ENCODE data around the gene CSNK1G3.
"Not testable (repeated sequence)": the region's sequence is repeated elsewhere in the genome, so short reads cannot be mapped to it uniquely, and the experiment has no call there.

The CSNK1G3 gene

DNA sequence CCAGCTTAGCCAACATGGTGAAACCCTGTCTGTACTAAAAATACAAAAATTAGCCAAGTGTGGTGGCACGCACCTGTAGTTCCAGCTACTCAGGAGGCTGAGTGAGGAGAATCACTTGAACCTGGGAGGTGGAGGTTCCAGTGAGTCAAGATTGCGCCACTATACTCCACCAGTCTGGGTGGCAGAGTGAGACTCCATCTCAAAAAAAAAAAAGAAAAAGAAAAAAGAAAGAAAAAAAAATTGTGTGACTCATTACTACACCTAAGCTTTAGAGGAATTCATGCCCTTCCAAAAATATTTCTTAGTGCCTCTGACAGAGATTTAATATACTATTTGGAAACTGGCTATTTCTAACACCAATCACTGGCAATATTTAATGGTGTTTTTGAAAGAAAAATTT, 16.8 kb upstream of the CSNK1G3 start:
- H3K4me2 ChIP-seq (ENCODE audit: insufficient read depth, low read length, poor library complexity, severe bottlenecking); H2AK5ac ChIP-seq (ENCODE audit: low read depth, low read length); H3K27me3 ChIP-seq (ENCODE audit: control insufficient read depth in 3 of 3, insufficient read depth in 3 of 3, low read depth in 1 of 3, low read length in 3 of 3); H2BK15ac ChIP-seq (ENCODE audit: low read length); H3K9me3 ChIP-seq (replicated peaks in 1 of 2; ENCODE audit: control insufficient read depth in 2 of 2, insufficient read depth in 1 of 2, low read depth in 1 of 2, low read length in 2 of 2); H3K14ac ChIP-seq (ENCODE audit: low read length); H3K4me3 ChIP-seq (ENCODE audit: low read length in 2 of 2); H3K36me3 ChIP-seq (replicated peaks in 1 of 2; ENCODE audit: control insufficient read depth in 2 of 2, insufficient read depth in 2 of 2, low read length in 2 of 2); H3K79me1 ChIP-seq (ENCODE audit: low read depth, low read length); H3K23ac ChIP-seq (ENCODE audit: low read depth, low read length, poor library complexity); H2BK5ac ChIP-seq (ENCODE audit: low read length); H3K18ac ChIP-seq (ENCODE audit: low read length); H3K9ac ChIP-seq (ENCODE audit: low read depth, low read length, poor library complexity); H4K8ac ChIP-seq (ENCODE audit: low read depth, low read length); DNase-seq (ENCODE audit: low spot score); H3K4ac ChIP-seq (ENCODE audit: low read length); H3K27ac ChIP-seq (replicated peaks; ENCODE audit: low read length); H2AFZ ChIP-seq (ENCODE audit: low read length); H4K91ac ChIP-seq (ENCODE audit: low read depth, low read length, poor library complexity); H3K4me1 ChIP-seq (ENCODE audit: control insufficient read depth in 2 of 2, insufficient read depth in 1 of 2, low read depth in 1 of 2, low read length in 2 of 2); H2BK120ac ChIP-seq (ENCODE audit: low read depth, low read length); H2BK12ac ChIP-seq (ENCODE audit: low read length): not testable (repeated sequence)
- WGBS, 2 donors (ENCODE audit: extremely low coverage in 2 of 2, insufficient read length in 2 of 2, insufficient replicate concordance in 1 of 2), result no CpG with 5 or more reads among the region's 2 CpGs

GRCh38 chr5:123496892-123497291, 15.1 kb upstream of the CSNK1G3 start:
- Histone ChIP-seq H2AK5ac (ENCODE audit: low read depth, low read length) (no peak overlapping the region), H2BK15ac (ENCODE audit: low read length) (no peak overlapping the region), H3K27ac (replicated peaks; ENCODE audit: low read length) (no peak overlapping the region), H3K4ac (ENCODE audit: low read length) (no peak overlapping the region), H3K9me3 (replicated peaks in 1 of 2; ENCODE audit: control insufficient read depth in 2 of 2, insufficient read depth in 1 of 2, low read depth in 1 of 2, low read length in 2 of 2) (no peaks in the 10 kb centered on the region), H2AFZ (ENCODE audit: low read length) (no peak overlapping the region), H2BK12ac (ENCODE audit: low read length) (no peak overlapping the region), H3K23ac (ENCODE audit: low read depth, low read length, poor library complexity) (no peak overlapping the region), H2BK120ac (ENCODE audit: low read depth, low read length) (no peak overlapping the region), H3K9ac (ENCODE audit: low read depth, low read length, poor library complexity) (no peak overlapping the region), H2BK5ac (ENCODE audit: low read length) (no peak overlapping the region), H4K91ac (ENCODE audit: low read depth, low read length, poor library complexity) (no peak overlapping the region), H3K36me3 (replicated peaks in 1 of 2; ENCODE audit: control insufficient read depth in 2 of 2, insufficient read depth in 2 of 2, low read length in 2 of 2) (no peaks in the 10 kb centered on the region), H3K79me1 (ENCODE audit: low read depth, low read length) (no peaks in the 10 kb centered on the region), H3K4me3 (ENCODE audit: low read length in 2 of 2) (no peak overlapping the region), H3K14ac (ENCODE audit: low read length) (no peak overlapping the region), H3K18ac (ENCODE audit: low read length) (no peak overlapping the region), H4K8ac (ENCODE audit: low read depth, low read length) (no peak overlapping the region), H3K4me1 (ENCODE audit: control insufficient read depth in 2 of 2, insufficient read depth in 1 of 2, low read depth in 1 of 2, low read length in 2 of 2) (no peaks in the 10 kb centered on the region), H3K27me3 (ENCODE audit: control insufficient read depth in 3 of 3, insufficient read depth in 3 of 3, low read depth in 1 of 3, low read length in 3 of 3) (no peaks in the 10 kb centered on the region), H3K4me2 (ENCODE audit: insufficient read depth, low read length, poor library complexity, severe bottlenecking) (no peak overlapping the region)
- no peak for DNase-seq (ENCODE audit: low spot score)
- no CpG with 5 or more reads among the region's 3 CpGs for WGBS, 2 donors (ENCODE audit: extremely low coverage in 2 of 2, insufficient read length in 2 of 2, insufficient replicate concordance in 1 of 2)

DNA sequence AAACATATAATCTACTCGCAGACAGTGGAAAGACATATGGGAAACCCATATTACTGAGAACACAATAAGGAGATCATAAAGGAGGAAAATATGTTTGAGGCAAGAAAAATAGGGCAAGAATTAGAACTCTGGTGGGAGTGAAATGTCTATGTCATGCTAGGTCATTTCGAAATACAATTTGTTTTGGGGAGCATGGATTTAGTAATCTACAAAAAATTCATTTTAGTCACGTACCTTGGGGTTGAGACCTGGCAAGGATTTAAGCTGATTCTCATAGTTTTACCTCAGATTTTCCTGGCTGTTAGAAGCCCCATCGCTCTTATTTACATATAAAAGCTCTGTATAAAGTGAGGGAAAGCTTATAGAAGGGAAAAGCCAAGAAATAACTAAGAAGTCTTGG, 11.5 kb upstream of the CSNK1G3 start:
- no peak overlapping the region for H2AFZ ChIP-seq (ENCODE audit: low read length)
- H3K27me3 ChIP-seq (ENCODE audit: control insufficient read depth in 3 of 3, insufficient read depth in 3 of 3, low read depth in 1 of 3, low read length in 3 of 3), result no peaks in the 10 kb centered on the region
- no CpG with 5 or more reads among the region's 4 CpGs for WGBS, 2 donors (ENCODE audit: extremely low coverage in 2 of 2, insufficient read length in 2 of 2, insufficient replicate concordance in 1 of 2)
- H3K14ac ChIP-seq (ENCODE audit: low read length), result no peak overlapping the region
- no peak overlapping the region for H3K4ac ChIP-seq (ENCODE audit: low read length)
- no peak overlapping the region for H3K18ac ChIP-seq (ENCODE audit: low read length)
- no peak overlapping the region for H3K4me3 ChIP-seq (ENCODE audit: low read length in 2 of 2)
- H3K23ac ChIP-seq (ENCODE audit: low read depth, low read length, poor library complexity), result no peak overlapping the region
- no peaks in the 10 kb centered on the region for H3K36me3 ChIP-seq (replicated peaks in 1 of 2; ENCODE audit: control insufficient read depth in 2 of 2, insufficient read depth in 2 of 2, low read length in 2 of 2)
- H4K91ac ChIP-seq (ENCODE audit: low read depth, low read length, poor library complexity), result no peak overlapping the region
- H2BK5ac ChIP-seq (ENCODE audit: low read length), result no peak overlapping the region
- no peak for DNase-seq (ENCODE audit: low spot score)
- no peaks in the 10 kb centered on the region for H3K4me1 ChIP-seq (ENCODE audit: control insufficient read depth in 2 of 2, insufficient read depth in 1 of 2, low read depth in 1 of 2, low read length in 2 of 2)
- no peaks in the 10 kb centered on the region for H3K79me1 ChIP-seq (ENCODE audit: low read depth, low read length)
- no peaks in the 10 kb centered on the region for H3K9me3 ChIP-seq (replicated peaks in 1 of 2; ENCODE audit: control insufficient read depth in 2 of 2, insufficient read depth in 1 of 2, low read depth in 1 of 2, low read length in 2 of 2)
- H3K4me2 ChIP-seq (ENCODE audit: insufficient read depth, low read length, poor library complexity, severe bottlenecking), result no peak overlapping the region
- H3K9ac ChIP-seq (ENCODE audit: low read depth, low read length, poor library complexity), result no peak overlapping the region
- H2AK5ac ChIP-seq (ENCODE audit: low read depth, low read length), result no peak overlapping the region
- H2BK12ac ChIP-seq (ENCODE audit: low read length), result no peak overlapping the region
- H4K8ac ChIP-seq (ENCODE audit: low read depth, low read length), result no peak overlapping the region
- H2BK15ac ChIP-seq (ENCODE audit: low read length), result no peak overlapping the region
- H2BK120ac ChIP-seq (ENCODE audit: low read depth, low read length), result no peak overlapping the region
- H3K27ac ChIP-seq (replicated peaks; ENCODE audit: low read length), result no peak overlapping the region

DNA sequence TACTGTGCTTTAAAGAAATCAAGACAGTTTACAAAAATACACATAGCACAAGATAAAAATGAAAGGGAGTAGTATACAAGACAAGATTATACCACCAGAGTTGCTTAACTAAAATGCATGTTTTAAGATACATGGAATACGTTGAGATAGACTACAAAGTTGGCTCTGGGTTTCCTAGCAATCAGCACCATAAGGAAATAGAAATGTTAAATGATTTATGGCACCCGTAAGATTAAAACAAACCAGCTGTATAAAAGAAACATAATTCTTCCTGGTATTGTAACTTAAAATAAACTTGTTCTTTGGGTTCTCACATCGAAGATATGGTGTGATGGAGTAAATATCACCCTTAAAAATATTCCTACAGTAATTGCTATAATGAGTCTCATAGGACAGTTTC, 9.9 kb upstream of the CSNK1G3 start:
- Histone ChIP-seq H3K9ac (ENCODE audit: low read depth, low read length, poor library complexity) (no peak overlapping the region), H4K8ac (ENCODE audit: low read depth, low read length) (no peak overlapping the region), H3K4me1 (ENCODE audit: control insufficient read depth in 2 of 2, insufficient read depth in 1 of 2, low read depth in 1 of 2, low read length in 2 of 2) (peaks cover 0 to 2% of the 10 kb centered on the region in 2 donors), H2BK5ac (ENCODE audit: low read length) (no peak overlapping the region), H3K14ac (ENCODE audit: low read length) (no peak overlapping the region), H3K18ac (ENCODE audit: low read length) (no peak overlapping the region), H3K36me3 (replicated peaks in 1 of 2; ENCODE audit: control insufficient read depth in 2 of 2, insufficient read depth in 2 of 2, low read length in 2 of 2) (no peaks in the 10 kb centered on the region), H3K4ac (ENCODE audit: low read length) (no peak overlapping the region), H4K91ac (ENCODE audit: low read depth, low read length, poor library complexity) (no peak overlapping the region), H3K9me3 (replicated peaks in 1 of 2; ENCODE audit: control insufficient read depth in 2 of 2, insufficient read depth in 1 of 2, low read depth in 1 of 2, low read length in 2 of 2) (no peaks in the 10 kb centered on the region), H3K23ac (ENCODE audit: low read depth, low read length, poor library complexity) (no peak overlapping the region), H3K4me3 (ENCODE audit: low read length in 2 of 2) (no peak overlapping the region), H3K79me1 (ENCODE audit: low read depth, low read length) (no peaks in the 10 kb centered on the region), H3K27me3 (ENCODE audit: control insufficient read depth in 3 of 3, insufficient read depth in 3 of 3, low read depth in 1 of 3, low read length in 3 of 3) (no peaks in the 10 kb centered on the region), H2BK120ac (ENCODE audit: low read depth, low read length) (no peak overlapping the region), H2AFZ (ENCODE audit: low read length) (no peak overlapping the region), H2BK12ac (ENCODE audit: low read length) (no peak overlapping the region), H3K27ac (replicated peaks; ENCODE audit: low read length) (no peak overlapping the region), H2AK5ac (ENCODE audit: low read depth, low read length) (no peak overlapping the region), H3K4me2 (ENCODE audit: insufficient read depth, low read length, poor library complexity, severe bottlenecking) (no peak overlapping the region), H2BK15ac (ENCODE audit: low read length) (no peak overlapping the region)
- DNase-seq (ENCODE audit: low spot score), result no peak
- no CpG with 5 or more reads among the region's 3 CpGs for WGBS, 2 donors (ENCODE audit: extremely low coverage in 2 of 2, insufficient read length in 2 of 2, insufficient replicate concordance in 1 of 2)
